ENCODE measurements around the gene SIN3A.
"Not testable (repeated sequence)": the region's sequence is repeated elsewhere in the genome, so short reads cannot be mapped to it uniquely, and the experiment has no call there.

Gene SIN3A

DNA sequence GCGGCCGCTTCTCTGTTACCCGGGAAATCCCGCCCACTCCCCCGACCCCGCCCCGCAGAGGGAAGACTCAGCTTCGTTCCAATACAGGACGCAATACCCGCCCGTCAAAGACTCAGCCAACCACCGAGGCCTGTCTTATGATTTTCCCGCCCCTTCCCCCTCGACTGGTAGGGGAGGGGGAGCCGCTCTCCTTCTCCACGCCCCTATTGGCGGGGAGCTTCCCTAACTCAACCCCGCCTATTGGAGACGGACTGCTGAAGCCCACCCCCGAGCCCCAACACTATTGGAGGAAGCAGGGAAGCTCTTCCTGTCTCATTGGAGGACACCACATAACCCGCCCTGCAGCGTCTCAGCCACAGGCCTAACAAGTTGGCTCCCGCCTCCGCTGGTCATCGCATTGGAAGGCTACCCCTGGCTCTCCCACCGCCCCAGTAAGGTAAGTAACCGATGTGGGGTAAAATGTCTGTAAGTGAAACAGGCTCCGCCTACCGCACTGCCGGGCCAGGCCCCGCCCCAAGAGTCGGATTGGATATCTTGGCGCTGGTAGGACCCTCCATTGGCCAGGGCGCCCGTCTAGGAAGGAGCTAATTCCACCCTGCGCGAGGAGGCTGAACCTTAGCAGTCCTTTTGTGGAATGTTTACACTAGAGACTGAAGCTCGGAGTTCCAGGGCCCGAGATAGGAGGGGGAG is at the start of gene SIN3A:
TSS of gene SIN3A (minus strand) at position 17 of the 690 bp plus-strand sequence. CDS start 21,315 bp downstream, outside the sequence.
- Histone ChIP-seq H3K27ac (ENCODE audit: low read depth, low read length) (peak within 1 kb of the TSS; percentile 98), H3K27me3 (ENCODE audit: control insufficient read depth in 1 of 2, insufficient read depth in 2 of 2, low read length in 2 of 2) (no peaks in the 10 kb centered on the region), H3K9ac (ENCODE audit: low read depth in 1 of 2, low read length in 2 of 2) (peak within 1 kb of the TSS; percentile 80 to 97), H3K4me3 (ENCODE audit: low read depth in 1 of 2, low read length in 2 of 2) (peak within 1 kb of the TSS; percentile 88 to 94), H3K9me3 (ENCODE audit: control insufficient read depth in 1 of 2, low read length in 2 of 2) (no peaks in the 10 kb centered on the region), H3K36me3 (ENCODE audit: control insufficient read depth in 1 of 2, insufficient read depth in 2 of 2, low read length in 2 of 2) (peaks cover 0 to 6% of the 10 kb centered on the region in 2 donors), H3K4me1 (ENCODE audit: control insufficient read depth in 1 of 2, insufficient read depth in 2 of 2, low read length in 2 of 2) (peaks cover 11 to 32% of the 10 kb centered on the region in 2 donors)

DNA sequence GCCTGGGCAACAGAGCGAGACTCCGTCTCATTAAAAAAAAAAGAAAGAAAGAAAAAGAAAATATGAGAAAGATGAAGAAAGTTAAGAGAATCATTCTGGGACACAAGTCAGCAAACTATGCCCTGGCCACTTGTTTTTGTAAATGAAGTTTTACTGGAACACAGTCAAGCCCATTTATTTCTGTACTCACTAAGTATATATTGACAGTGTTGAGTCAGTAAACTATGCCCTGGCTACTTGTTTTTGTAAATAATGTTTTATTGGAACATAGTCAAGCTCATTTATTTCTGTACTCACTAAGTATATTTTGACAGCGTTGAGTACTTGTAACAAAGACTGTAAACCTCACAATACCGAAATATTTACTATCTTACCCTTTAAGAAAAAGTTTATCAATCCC is 42.2 kb upstream of the SIN3A start:
- Histone ChIP-seq H3K36me3 (ENCODE audit: control insufficient read depth in 1 of 2, insufficient read depth in 2 of 2, low read length in 2 of 2) (peaks cover 7 to 26% of the 10 kb centered on the region in 2 donors), H3K9ac (ENCODE audit: low read depth in 1 of 2, low read length in 2 of 2) (no peak overlapping the region), H3K4me1 (ENCODE audit: control insufficient read depth in 1 of 2, insufficient read depth in 2 of 2, low read length in 2 of 2) (no peaks in the 10 kb centered on the region)

DNA sequence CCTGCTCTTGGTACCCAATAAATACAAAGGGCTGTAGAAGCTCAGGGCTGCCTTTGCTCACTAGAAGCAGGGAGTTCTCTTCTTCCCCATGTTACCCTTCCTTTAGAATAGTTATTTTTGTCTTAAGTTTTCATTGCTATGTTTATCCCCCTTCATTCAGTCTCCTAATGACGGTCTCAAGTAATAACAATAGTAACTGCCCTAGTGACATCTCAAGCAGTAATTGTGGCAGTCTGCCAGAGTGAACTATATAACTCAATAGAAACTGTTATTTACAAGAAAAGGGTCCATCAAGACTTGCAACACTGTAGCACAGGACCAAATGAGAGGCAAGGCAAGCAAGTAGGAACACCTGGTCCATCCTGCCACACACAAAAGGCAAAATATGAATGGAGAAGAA is 32.5 kb upstream of the SIN3A start:
- no peaks in the 10 kb centered on the region for H3K9me3 ChIP-seq (ENCODE audit: control insufficient read depth in 1 of 2, low read length in 2 of 2)
- H3K4me1 ChIP-seq (ENCODE audit: control insufficient read depth in 1 of 2, insufficient read depth in 2 of 2, low read length in 2 of 2), result no peaks in the 10 kb centered on the region
- H3K27ac ChIP-seq (ENCODE audit: low read depth, low read length), result no peak overlapping the region
- H3K4me3 ChIP-seq (ENCODE audit: low read depth in 1 of 2, low read length in 2 of 2), result no peak overlapping the region
- no peak overlapping the region for H3K9ac ChIP-seq (ENCODE audit: low read depth in 1 of 2, low read length in 2 of 2)
- peaks cover 7 to 24% of the 10 kb centered on the region in 2 donors for H3K36me3 ChIP-seq (ENCODE audit: control insufficient read depth in 1 of 2, insufficient read depth in 2 of 2, low read length in 2 of 2)
- no peaks in the 10 kb centered on the region for H3K27me3 ChIP-seq (ENCODE audit: control insufficient read depth in 1 of 2, insufficient read depth in 2 of 2, low read length in 2 of 2)

More for the DNA sequence above, 42.2 kb upstream of the SIN3A start:
- no peak overlapping the region for H3K27ac ChIP-seq (ENCODE audit: low read depth, low read length)
- no peak overlapping the region for H3K4me3 ChIP-seq (ENCODE audit: low read depth in 1 of 2, low read length in 2 of 2)
- H3K27me3 ChIP-seq (ENCODE audit: control insufficient read depth in 1 of 2, insufficient read depth in 2 of 2, low read length in 2 of 2), result no peaks in the 10 kb centered on the region
- no peaks in the 10 kb centered on the region for H3K9me3 ChIP-seq (ENCODE audit: control insufficient read depth in 1 of 2, low read length in 2 of 2)

DNA sequence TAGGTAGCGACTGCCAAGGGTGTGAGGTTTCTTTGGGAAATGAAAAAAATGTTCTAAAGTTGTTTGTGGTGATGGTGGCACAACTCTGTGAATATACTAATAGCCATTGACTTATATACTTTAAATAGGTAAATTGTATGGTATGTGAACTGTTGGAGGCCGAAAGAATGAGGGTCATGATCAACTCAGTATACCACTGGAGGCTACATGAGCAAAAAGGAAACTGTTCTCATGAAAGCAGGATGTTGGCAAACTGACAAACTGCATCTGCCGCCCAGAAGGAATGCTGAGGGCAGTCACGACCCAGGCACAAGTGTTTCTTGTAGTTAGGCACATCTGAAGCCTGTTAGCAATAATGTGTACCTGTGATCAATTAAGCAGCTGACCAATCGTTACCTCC is 32.1 kb upstream of the SIN3A start:
- peaks cover 7 to 26% of the 10 kb centered on the region in 2 donors for H3K36me3 ChIP-seq (ENCODE audit: control insufficient read depth in 1 of 2, insufficient read depth in 2 of 2, low read length in 2 of 2)
- not testable (repeated sequence) for H3K9me3 ChIP-seq (ENCODE audit: control insufficient read depth in 1 of 2, low read length in 2 of 2); H3K27ac ChIP-seq (ENCODE audit: low read depth, low read length); H3K27me3 ChIP-seq (ENCODE audit: control insufficient read depth in 1 of 2, insufficient read depth in 2 of 2, low read length in 2 of 2); H3K9ac ChIP-seq (ENCODE audit: low read depth in 1 of 2, low read length in 2 of 2); H3K4me1 ChIP-seq (ENCODE audit: control insufficient read depth in 1 of 2, insufficient read depth in 2 of 2, low read length in 2 of 2); H3K4me3 ChIP-seq (ENCODE audit: low read depth in 1 of 2, low read length in 2 of 2)

DNA sequence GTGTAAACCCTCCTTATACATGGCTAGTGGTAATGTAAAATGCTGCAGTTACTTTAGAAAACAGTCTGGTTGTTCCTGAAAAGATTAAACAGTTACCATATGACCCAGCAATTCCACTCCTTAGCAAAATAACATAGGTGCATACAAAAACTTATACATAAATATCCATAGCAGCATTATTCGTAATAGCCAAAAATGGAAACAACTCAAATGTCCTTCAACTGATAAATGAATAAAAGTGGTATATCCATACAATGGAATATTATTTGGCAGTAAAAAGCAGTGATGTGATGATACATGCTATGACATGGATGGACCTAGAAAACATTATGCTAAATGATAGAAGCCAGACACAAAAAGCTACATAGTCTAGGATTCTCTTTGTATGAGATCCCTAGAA is 31.6 kb upstream of the SIN3A start:
- Histone ChIP-seq H3K27ac (ENCODE audit: low read depth, low read length) (no peak overlapping the region), H3K9me3 (ENCODE audit: control insufficient read depth in 1 of 2, low read length in 2 of 2) (no peaks in the 10 kb centered on the region), H3K4me1 (ENCODE audit: control insufficient read depth in 1 of 2, insufficient read depth in 2 of 2, low read length in 2 of 2) (no peaks in the 10 kb centered on the region), H3K4me3 (ENCODE audit: low read depth in 1 of 2, low read length in 2 of 2) (no peak overlapping the region), H3K36me3 (ENCODE audit: control insufficient read depth in 1 of 2, insufficient read depth in 2 of 2, low read length in 2 of 2) (peaks cover 7 to 30% of the 10 kb centered on the region in 2 donors), H3K9ac (ENCODE audit: low read depth in 1 of 2, low read length in 2 of 2) (no peak overlapping the region), H3K27me3 (ENCODE audit: control insufficient read depth in 1 of 2, insufficient read depth in 2 of 2, low read length in 2 of 2) (no peaks in the 10 kb centered on the region)

DNA sequence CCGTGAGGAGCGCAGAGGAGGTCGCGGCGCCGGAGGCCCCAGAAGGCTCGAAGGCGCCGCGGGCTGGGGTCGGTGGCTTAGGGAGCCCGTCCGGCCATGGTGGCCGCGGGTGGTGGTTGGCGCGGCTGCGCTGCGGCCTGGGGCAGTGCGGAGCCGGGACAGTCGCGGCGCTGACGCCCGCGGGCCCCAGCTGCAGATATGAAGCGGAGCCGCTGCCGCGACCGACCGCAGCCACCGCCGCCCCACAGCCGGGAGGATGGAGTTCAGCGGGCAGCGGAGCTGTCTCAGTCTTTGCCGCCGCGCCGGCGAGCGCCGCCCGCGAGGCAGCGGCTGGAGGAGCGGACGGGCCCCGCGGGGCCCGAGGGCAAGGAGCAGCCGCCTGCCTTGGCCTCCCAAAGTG is 29.0 kb upstream of the SIN3A start:
- not testable (repeated sequence) for H3K9me3 ChIP-seq (ENCODE audit: control insufficient read depth in 1 of 2, low read length in 2 of 2); H3K27me3 ChIP-seq (ENCODE audit: control insufficient read depth in 1 of 2, insufficient read depth in 2 of 2, low read length in 2 of 2); H3K9ac ChIP-seq (ENCODE audit: low read depth in 1 of 2, low read length in 2 of 2); H3K4me3 ChIP-seq (ENCODE audit: low read depth in 1 of 2, low read length in 2 of 2); H3K27ac ChIP-seq (ENCODE audit: low read depth, low read length); H3K4me1 ChIP-seq (ENCODE audit: control insufficient read depth in 1 of 2, insufficient read depth in 2 of 2, low read length in 2 of 2)
- peaks cover 7 to 32% of the 10 kb centered on the region in 2 donors for H3K36me3 ChIP-seq (ENCODE audit: control insufficient read depth in 1 of 2, insufficient read depth in 2 of 2, low read length in 2 of 2)

DNA sequence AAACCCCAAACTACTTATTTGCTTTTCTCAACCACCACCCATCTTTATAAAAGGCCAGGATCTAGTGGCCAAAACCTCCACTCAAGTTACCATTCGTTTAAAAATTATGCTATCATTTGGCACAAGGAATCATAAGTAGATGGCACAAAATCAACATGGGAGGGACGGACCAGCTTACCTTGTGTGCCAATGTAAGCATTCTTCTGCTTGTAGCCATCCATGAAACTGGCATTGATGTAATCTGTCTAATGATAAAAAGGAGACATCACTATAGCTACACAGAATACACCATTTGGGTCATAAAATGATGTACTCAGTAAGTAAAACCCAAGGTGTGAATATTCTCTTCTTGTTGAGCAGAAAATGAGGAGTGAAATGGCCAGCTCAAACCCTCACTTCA is 28.2 kb upstream of the SIN3A start:
- no peak overlapping the region for H3K27ac ChIP-seq (ENCODE audit: low read depth, low read length)
- H3K27me3 ChIP-seq (ENCODE audit: control insufficient read depth in 1 of 2, insufficient read depth in 2 of 2, low read length in 2 of 2), result no peaks in the 10 kb centered on the region
- no peaks in the 10 kb centered on the region for H3K9me3 ChIP-seq (ENCODE audit: control insufficient read depth in 1 of 2, low read length in 2 of 2)
- no peak overlapping the region for H3K9ac ChIP-seq (ENCODE audit: low read depth in 1 of 2, low read length in 2 of 2)
- H3K36me3 ChIP-seq (ENCODE audit: control insufficient read depth in 1 of 2, insufficient read depth in 2 of 2, low read length in 2 of 2), result peaks cover 12 to 37% of the 10 kb centered on the region in 2 donors
- H3K4me3 ChIP-seq (ENCODE audit: low read depth in 1 of 2, low read length in 2 of 2), result no peak overlapping the region
- H3K4me1 ChIP-seq (ENCODE audit: control insufficient read depth in 1 of 2, insufficient read depth in 2 of 2, low read length in 2 of 2), result no peaks in the 10 kb centered on the region

DNA sequence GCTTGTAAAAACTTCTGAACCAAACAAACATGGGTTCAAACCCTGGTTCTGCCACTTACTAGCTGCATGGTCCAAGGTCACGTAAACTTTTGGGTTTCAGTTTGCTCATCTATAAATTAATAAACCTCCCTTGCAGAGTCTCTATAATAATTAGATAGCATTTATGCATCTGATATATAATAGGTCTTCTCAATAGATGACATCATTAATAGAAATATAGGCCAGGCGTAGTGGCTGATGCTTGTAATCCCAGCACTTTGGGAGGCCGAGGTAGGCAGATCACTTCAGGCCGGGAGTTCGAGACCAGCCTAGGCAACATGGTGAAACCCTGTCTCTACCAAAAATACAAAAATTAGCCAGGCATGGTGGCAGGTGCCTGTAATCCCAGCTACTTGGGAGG is 25.6 kb upstream of the SIN3A start:
- H3K27ac ChIP-seq (ENCODE audit: low read depth, low read length); H3K27me3 ChIP-seq (ENCODE audit: control insufficient read depth in 1 of 2, insufficient read depth in 2 of 2, low read length in 2 of 2): not testable (repeated sequence)
- H3K36me3 ChIP-seq (ENCODE audit: control insufficient read depth in 1 of 2, insufficient read depth in 2 of 2, low read length in 2 of 2), result peaks cover 15 to 51% of the 10 kb centered on the region in 2 donors

DNA sequence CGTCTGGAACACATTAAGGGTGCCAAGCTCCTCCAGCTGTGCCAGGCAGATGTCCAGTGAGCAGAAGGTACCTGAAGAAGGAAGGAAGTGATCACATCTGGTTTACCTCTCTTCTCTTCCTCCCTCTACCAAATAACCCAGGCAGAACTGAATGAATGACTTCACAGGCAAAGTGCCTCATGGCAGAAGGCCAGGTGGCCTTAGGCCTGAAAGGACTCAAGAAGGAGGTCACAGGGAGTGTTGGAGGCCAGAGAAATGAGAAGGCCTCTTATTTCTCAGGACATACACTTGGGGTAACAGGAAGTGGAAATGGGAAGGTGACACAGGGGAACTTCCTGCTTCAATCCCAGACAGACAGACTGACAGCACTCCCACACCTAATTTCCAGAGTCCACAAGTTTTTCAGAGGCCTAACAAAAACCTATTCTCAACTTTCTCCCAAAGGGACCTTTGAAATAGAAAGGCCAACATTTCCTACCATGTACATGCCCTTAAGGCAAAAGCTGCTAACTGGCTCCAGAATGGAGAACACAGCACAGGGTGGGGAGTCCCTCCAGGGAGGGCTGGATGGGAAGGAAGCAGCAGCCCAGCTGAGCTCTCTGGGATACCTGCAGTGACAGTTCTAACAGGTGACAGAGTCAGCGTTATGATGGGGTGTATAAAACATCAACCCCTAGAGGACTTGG is 17.6 kb upstream of the SIN3A start:
- H3K4me1 ChIP-seq (ENCODE audit: control insufficient read depth in 1 of 2, insufficient read depth in 2 of 2, low read length in 2 of 2), result peaks cover 2 to 6% of the 10 kb centered on the region in 2 donors
- H3K9me3 ChIP-seq (ENCODE audit: control insufficient read depth in 1 of 2, low read length in 2 of 2), result no peaks in the 10 kb centered on the region
- H3K4me3 ChIP-seq (ENCODE audit: low read depth in 1 of 2, low read length in 2 of 2), result no peak overlapping the region
- H3K36me3 ChIP-seq (ENCODE audit: control insufficient read depth in 1 of 2, insufficient read depth in 2 of 2, low read length in 2 of 2), result peaks cover 42 to 75% of the 10 kb centered on the region in 2 donors
- H3K27me3 ChIP-seq (ENCODE audit: control insufficient read depth in 1 of 2, insufficient read depth in 2 of 2, low read length in 2 of 2), result no peaks in the 10 kb centered on the region
- no peak overlapping the region for H3K27ac ChIP-seq (ENCODE audit: low read depth, low read length)
- H3K9ac ChIP-seq (ENCODE audit: low read depth in 1 of 2, low read length in 2 of 2), result no peak overlapping the region

More for the DNA sequence above, 25.6 kb upstream of the SIN3A start:
- not testable (repeated sequence) for H3K9me3 ChIP-seq (ENCODE audit: control insufficient read depth in 1 of 2, low read length in 2 of 2); H3K4me1 ChIP-seq (ENCODE audit: control insufficient read depth in 1 of 2, insufficient read depth in 2 of 2, low read length in 2 of 2); H3K9ac ChIP-seq (ENCODE audit: low read depth in 1 of 2, low read length in 2 of 2); H3K4me3 ChIP-seq (ENCODE audit: low read depth in 1 of 2, low read length in 2 of 2)

DNA sequence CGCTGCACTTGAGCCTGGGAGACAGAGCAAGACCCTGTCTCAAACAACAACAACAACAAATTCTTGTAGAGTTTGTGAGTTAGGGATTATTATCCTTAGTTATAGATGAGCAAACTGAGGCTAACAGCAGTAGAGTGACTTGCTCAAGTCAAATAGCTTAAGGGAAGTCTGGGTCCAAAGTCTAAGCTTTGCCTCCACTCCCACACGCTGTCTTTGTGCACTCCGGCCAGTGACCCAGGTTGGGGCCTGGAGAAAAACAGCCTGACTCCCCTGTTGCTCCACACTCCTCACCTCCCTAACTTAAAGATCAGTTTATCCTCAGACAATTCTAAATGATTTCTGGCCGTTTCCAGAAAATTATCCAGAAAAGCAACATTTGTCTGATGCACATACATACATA is 9.2 kb upstream of the SIN3A start:
- H3K9ac ChIP-seq (ENCODE audit: low read depth in 1 of 2, low read length in 2 of 2), result no peak overlapping the region
- H3K36me3 ChIP-seq (ENCODE audit: control insufficient read depth in 1 of 2, insufficient read depth in 2 of 2, low read length in 2 of 2), result peaks cover 4 to 9% of the 10 kb centered on the region in 2 donors
- H3K27ac ChIP-seq (ENCODE audit: low read depth, low read length), result no peak overlapping the region
- no peaks in the 10 kb centered on the region for H3K9me3 ChIP-seq (ENCODE audit: control insufficient read depth in 1 of 2, low read length in 2 of 2)
- no peaks in the 10 kb centered on the region for H3K27me3 ChIP-seq (ENCODE audit: control insufficient read depth in 1 of 2, insufficient read depth in 2 of 2, low read length in 2 of 2)
- no peak overlapping the region for H3K4me3 ChIP-seq (ENCODE audit: low read depth in 1 of 2, low read length in 2 of 2)
- peaks cover 12 to 18% of the 10 kb centered on the region in 2 donors for H3K4me1 ChIP-seq (ENCODE audit: control insufficient read depth in 1 of 2, insufficient read depth in 2 of 2, low read length in 2 of 2)
